ENCODE measurements around the gene C16orf90.

GRCh38 chr16:3460121-3460520 is 35.2 kb downstream of the C16orf90 start:
- TF ChIP-seq CTCF (IDR thresholded peaks at IDR 0.05) (no peak), POLR2A (IDR thresholded peaks at IDR 0.05) (no peak)

All from right lobe of liver (tissue), 4 donors.